Subcutaneous abdominal adipose tissue (tissue), 5 donors: ENCODE results near the gene NRDC.
"Not testable (repeated sequence)": the region's sequence is repeated elsewhere in the genome, so short reads cannot be mapped to it uniquely, and the experiment has no call there.

Experiments used
- H3K27ac ChIP-seq: one replicate; pipeline ENCODE4 v1.7.0; 2013; ENCODE audit warnings: low read depth, mild to moderate bottlenecking, inconsistent platforms, low read length, moderate library complexity
- H3K27me3 ChIP-seq, 5 donors: one replicate each; pipeline ENCODE4 v1.7.0; 2013; ENCODE audit warnings: low read length in 5 of 5, inconsistent platforms in 1 of 5; ENCODE audit not compliant: control insufficient read depth in 5 of 5, insufficient read depth in 4 of 5
- H3K36me3 ChIP-seq, 5 donors: one replicate each; pipeline ENCODE4 v1.7.0; 2013; ENCODE audit warnings: low read length in 5 of 5; ENCODE audit not compliant: control insufficient read depth in 5 of 5, insufficient read depth in 5 of 5
- H3K4me1 ChIP-seq, 5 donors: one replicate each; pipeline ENCODE4 v1.7.0; 2013; ENCODE audit warnings: low read length in 5 of 5, mild to moderate bottlenecking in 3 of 5, moderate library complexity in 1 of 5; ENCODE audit not compliant: control insufficient read depth in 5 of 5, insufficient read depth in 5 of 5
- H3K4me3 ChIP-seq, 5 donors: one replicate each; pipeline ENCODE4 v1.7.0; 2013; ENCODE audit warnings: low read length in 5 of 5, low read depth in 1 of 5
- H3K9ac ChIP-seq, 5 donors: one replicate each; pipeline ENCODE4 v1.7.0; 2013; ENCODE audit warnings: low read length in 5 of 5, mild to moderate bottlenecking in 4 of 5, moderate library complexity in 3 of 5
- H3K9me3 ChIP-seq, 5 donors: one replicate each; pipeline ENCODE4 v1.7.0; 2013; ENCODE audit warnings: low read length in 5 of 5; ENCODE audit not compliant: control insufficient read depth in 5 of 5
- donor health status: healthy.
- donor health status: healthy.
- donor health status: healthy.
- donor health status: healthy.
- donor health status: healthy.

NRDC gene

DNA sequence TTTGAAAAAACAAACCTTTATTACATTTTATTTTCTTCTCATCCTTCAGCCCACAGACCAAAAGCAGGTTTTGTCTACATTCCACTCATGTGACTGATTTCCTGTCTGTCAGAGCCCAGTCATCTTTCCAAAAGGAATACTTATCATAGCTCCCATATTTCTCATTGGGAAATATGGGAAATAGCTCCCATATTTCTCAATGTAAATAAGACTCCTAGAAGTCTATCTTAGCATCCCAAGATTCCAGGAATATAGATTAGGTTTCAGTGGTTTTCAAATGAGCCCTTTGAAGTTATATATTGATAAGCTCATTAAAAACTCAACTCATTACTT is 19.1 kb upstream of the NRDC start:
- H3K4me1 ChIP-seq, result no peaks in the 10 kb centered on the region
- H3K4me3 ChIP-seq, result no peak overlapping the region
- H3K9me3 ChIP-seq, result no peaks in the 10 kb centered on the region
- H3K9ac ChIP-seq, result no peak overlapping the region
- H3K27ac ChIP-seq, result no peak overlapping the region
- H3K36me3 ChIP-seq, result no peaks in the 10 kb centered on the region
- peaks cover 0 to 24% (median 11%) of the 10 kb centered on the region in 5 donors for H3K27me3 ChIP-seq

- H3K27ac ChIP-seq, result not testable (repeated sequence)
These were observed 16.2 kb upstream of the NRDC start for GRCh38 chr1:51894748-51895147.

GRCh38 chr1:51878308-51878615 is 265 bp downstream of the NRDC start:
- peak overlapping the region; percentile 90 to 100 (median 99) for H3K4me3 ChIP-seq
- peak overlapping the region; percentile 92 to 100 (median 99) for H3K9ac ChIP-seq
- no peaks in the 10 kb centered on the region for H3K9me3 ChIP-seq
- H3K4me1 ChIP-seq, result peaks cover 0 to 42% (median 37%) of the 10 kb centered on the region in 5 donors
- peaks cover 0 to 8% (median 3%) of the 10 kb centered on the region in 5 donors for H3K27me3 ChIP-seq
- H3K36me3 ChIP-seq, result peaks cover 0 to 2% (median 0%) of the 10 kb centered on the region in 5 donors
- peak overlapping the region; percentile 98 for H3K27ac ChIP-seq

More at GRCh38 chr1:51894748-51895147, 16.2 kb upstream of the NRDC start:
- H3K36me3 ChIP-seq, H3K4me1 ChIP-seq, H3K4me3 ChIP-seq, H3K9me3 ChIP-seq, H3K9ac ChIP-seq: not testable (repeated sequence)
- peaks cover 0 to 31% (median 17%) of the 10 kb centered on the region in 5 donors for H3K27me3 ChIP-seq

DNA sequence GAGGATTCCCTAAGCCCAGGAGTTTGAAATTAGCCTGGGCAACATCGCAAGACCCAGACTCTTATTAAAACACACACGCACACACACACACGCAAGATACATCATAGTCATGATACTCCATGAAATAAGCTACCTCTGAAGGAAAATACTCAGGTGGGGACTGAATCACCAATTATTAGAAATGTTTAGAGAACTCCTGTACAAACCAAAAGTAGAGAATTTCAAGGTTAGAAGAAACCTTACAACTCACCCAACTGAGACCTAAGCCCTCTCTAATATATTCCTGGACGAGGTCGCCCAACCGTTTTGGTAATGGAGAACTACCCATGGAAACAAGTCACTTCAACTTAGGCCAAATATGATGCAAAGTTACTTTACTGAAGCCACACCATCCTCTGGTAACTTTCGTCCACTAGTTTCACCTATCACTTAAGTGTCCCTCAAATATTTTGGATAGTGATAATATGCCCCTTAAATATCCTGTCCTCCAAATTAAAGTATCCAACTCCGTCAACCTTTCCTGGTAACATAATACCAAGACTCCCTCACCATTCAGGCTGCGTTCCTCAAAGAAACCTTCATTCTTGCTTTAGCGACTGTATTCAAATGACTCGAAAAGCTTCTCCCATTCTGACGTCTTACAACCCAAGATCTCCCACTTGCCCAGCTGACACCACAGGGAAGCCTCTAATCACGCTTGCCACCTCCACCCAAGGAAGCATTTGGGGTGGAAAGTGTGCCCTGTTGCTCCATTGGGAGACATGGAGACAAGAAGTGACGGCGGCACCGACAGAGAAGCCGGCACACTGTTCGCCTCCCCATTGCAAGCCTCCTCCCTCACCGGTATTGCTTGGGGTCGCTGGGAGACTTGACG is 856 bp downstream of the NRDC start:
- Histone ChIP-seq H3K4me3 (peak overlapping the region; percentile 90 to 100 (median 99)), H3K27me3 (peaks cover 0 to 7% (median 3%) of the 10 kb centered on the region in 5 donors), H3K36me3 (peaks cover 0 to 5% (median 0%) of the 10 kb centered on the region in 5 donors), H3K9me3 (no peaks in the 10 kb centered on the region), H3K27ac (peak overlapping the region; percentile 98), H3K4me1 (peaks cover 0 to 42% (median 37%) of the 10 kb centered on the region in 5 donors), H3K9ac (peak overlapping the region; percentile 92 to 100 (median 99))

DNA sequence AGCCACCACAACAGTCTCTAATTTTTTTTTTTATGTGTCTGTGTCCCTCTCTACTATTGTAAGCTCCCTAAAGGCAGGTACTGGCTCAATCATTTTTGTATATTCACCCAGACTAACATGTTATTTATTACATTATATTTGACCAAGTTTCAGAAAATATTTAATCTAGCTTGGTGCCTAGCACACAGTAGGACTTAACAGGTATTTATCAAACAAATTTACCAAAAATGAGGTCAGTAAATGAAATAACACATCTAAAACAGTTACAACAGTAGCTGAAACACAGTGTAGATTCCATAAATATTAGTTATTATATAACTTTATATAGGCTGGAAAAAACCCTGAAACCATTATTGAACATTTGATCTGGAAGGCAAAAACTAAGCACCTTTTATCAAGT is 2.7 kb downstream of the NRDC start:
- Histone ChIP-seq H3K9ac (no peak overlapping the region), H3K9me3 (no peaks in the 10 kb centered on the region), H3K27me3 (peaks cover 0 to 2% (median 0%) of the 10 kb centered on the region in 5 donors), H3K4me3 (peak overlapping the region in 1 of 5 donors; percentile 2), H3K36me3 (peaks cover 0 to 5% (median 0%) of the 10 kb centered on the region in 5 donors), H3K27ac (no peak overlapping the region), H3K4me1 (peaks cover 0 to 46% (median 37%) of the 10 kb centered on the region in 5 donors)

GRCh38 chr1:51875291-51875772 is 3.2 kb downstream of the NRDC start:
- Histone ChIP-seq H3K36me3 (peaks cover 0 to 5% (median 0%) of the 10 kb centered on the region in 5 donors), H3K9ac (no peak overlapping the region), H3K4me3 (peak overlapping the region in 1 of 5 donors; percentile 2), H3K4me1 (peaks cover 0 to 46% (median 37%) of the 10 kb centered on the region in 5 donors), H3K9me3 (no peaks in the 10 kb centered on the region), H3K27ac (no peak overlapping the region), H3K27me3 (no peaks in the 10 kb centered on the region)

DNA sequence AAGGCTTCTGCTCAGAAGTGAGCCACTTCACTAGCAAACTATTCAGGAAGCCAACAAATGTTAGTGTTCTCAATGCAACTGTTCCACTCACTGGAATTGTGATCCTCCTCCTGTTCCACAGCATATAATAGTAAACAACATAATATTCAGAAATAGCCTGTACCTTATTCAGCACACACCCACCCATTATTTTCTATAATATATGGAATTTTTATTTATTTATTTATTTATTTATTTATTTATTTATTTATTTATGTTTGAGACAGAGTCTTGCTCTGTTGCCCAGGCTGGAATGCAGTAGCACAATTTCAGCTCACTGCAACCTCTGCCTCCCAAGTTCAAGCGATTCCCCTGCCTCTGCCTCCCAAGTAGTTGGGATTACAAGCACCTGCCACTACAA is 5.3 kb downstream of the NRDC start:
- not testable (repeated sequence) for H3K9me3 ChIP-seq, H3K27me3 ChIP-seq, H3K4me3 ChIP-seq, H3K9ac ChIP-seq, H3K27ac ChIP-seq, H3K36me3 ChIP-seq
- peaks cover 0 to 40% (median 32%) of the 10 kb centered on the region in 5 donors for H3K4me1 ChIP-seq

DNA sequence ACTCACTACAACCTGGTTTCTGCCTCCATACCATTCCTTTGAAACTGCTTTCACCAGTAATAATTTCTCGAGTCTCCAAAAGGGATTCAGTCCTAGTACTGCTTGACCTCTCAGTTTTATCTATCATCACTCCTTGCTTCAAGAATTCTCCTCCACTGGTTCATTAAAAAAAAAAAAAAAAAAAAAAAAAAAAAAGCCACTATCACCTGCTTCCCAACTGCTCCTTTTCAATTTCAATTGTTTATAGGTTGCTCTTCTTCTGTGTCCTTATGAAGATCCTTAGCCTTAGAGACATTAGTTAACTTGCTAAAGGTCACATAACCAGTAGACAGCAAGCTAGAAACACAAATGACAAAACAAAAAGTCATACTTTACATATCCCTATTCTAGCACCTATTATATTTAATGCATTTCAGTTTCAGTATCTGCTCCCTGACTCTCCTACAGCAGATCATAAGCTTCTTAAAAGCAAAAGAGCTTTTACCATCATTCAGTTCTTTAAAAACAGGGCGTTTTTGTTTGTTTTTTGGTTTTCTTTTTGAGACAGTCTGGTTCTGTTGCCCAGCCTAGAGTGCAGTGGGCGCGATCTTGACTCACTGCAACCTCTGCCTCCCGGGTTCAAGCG is 7.1 kb downstream of the NRDC start:
- Histone ChIP-seq H3K27ac (no peak overlapping the region), H3K9me3 (no peaks in the 10 kb centered on the region), H3K9ac (no peak overlapping the region), H3K4me1 (peaks cover 0 to 26% (median 14%) of the 10 kb centered on the region in 5 donors), H3K27me3 (no peaks in the 10 kb centered on the region), H3K4me3 (no peak overlapping the region), H3K36me3 (peaks cover 0 to 5% (median 3%) of the 10 kb centered on the region in 5 donors)

DNA sequence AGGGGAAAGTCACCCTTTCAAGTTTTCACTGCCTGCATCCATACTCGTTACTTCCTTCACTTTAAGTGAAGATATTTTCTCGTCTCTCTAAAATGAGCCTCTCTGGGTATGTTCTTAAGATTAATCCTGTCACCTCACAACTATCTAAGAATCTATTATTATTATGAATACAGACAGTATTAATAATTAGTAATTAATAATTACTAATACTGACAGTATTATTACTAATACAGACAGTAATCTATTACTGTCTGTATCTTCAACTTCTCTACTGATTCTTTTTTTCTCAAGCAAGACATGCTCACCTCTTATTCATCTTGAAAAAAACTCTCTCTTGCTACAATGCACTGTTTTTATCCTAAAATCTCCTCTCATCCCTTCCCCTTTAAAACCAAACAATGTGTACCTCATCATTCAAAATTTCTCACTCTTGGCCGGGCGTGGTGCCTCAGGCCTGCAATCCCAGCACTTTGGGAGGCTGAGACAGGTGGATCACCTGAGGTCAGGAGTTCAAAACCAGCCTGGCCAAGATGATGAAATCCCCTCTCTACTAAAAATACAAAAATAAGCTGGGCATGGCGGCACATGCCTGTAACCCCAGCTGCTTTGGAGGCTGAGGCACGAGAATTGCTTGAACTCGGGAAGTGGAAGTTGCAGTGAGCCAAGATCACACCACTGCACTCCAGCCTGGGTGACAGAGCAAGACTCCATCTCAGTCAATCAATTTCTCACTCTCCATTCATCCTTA is 7.8 kb downstream of the NRDC start:
- Histone ChIP-seq H3K4me1 (peaks cover 0 to 24% (median 8%) of the 10 kb centered on the region in 5 donors), H3K4me3 (no peak overlapping the region), H3K27ac (no peak overlapping the region)

More for the DNA sequence above, 7.8 kb downstream of the NRDC start:
- peaks cover 0 to 5% (median 3%) of the 10 kb centered on the region in 5 donors for H3K36me3 ChIP-seq
- H3K9me3 ChIP-seq, result no peaks in the 10 kb centered on the region
- H3K27me3 ChIP-seq, result no peaks in the 10 kb centered on the region
- no peak overlapping the region for H3K9ac ChIP-seq
